Left lung (tissue), 10 donors: ENCODE data around the gene GHR. TPM values are rescaled to one million over a fixed set of nuclear protein-coding genes. Genes with fewer than 3 reads are reported as not detected.
A peak's percentile ranks its signal among the peaks of the same experiment; 100 is the strongest.

Experiments used
- ATAC-seq: fragments of 200-7000 bp; cut with Tn5 transposase; one replicate; pipeline ENCODE4 v1.9.1; 2020; ENCODE audit warnings: moderate library complexity
- DNase-seq, 4 donors: peaks; one replicate each; pipeline ENCODE4 v3.0.0-alpha.2; 2013 to 2020
- H3K27ac ChIP-seq, 2 donors: fragments of 200-600 bp; sonication (generic) in 1 of 2; one replicate each; pipeline versions ENCODE4 v1.5.0 to v1.8.0; 2020 to 2021
- H3K27me3 ChIP-seq, 2 donors: fragments of 200-600 bp; sonication (generic) in 1 of 2; one replicate each; pipeline versions ENCODE4 v1.5.0 to v1.8.0; 2020 to 2021
- H3K36me3 ChIP-seq, 2 donors: fragments of 200-600 bp; sonication (generic) in 1 of 2; one replicate each; pipeline versions ENCODE4 v1.5.0 to v1.8.0; 2020 to 2021
- H3K4me1 ChIP-seq, 2 donors: fragments of 200-600 bp; one replicate each; pipeline ENCODE4 v1.8.0; 2021
- H3K4me3 ChIP-seq, 2 donors: fragments of 200-600 bp; sonication (generic) in 1 of 2; one replicate each; pipeline versions ENCODE4 v1.5.0 to v1.8.0; 2020 to 2021; ENCODE audit warnings: mild to moderate bottlenecking in 1 of 2
- H3K9me3 ChIP-seq, 2 donors: fragments of 200-600 bp; sonication (generic) in 1 of 2; one replicate each; pipeline versions ENCODE4 v1.5.0 to v1.8.0; 2020 to 2021
- intact Hi-C, 2 donors: fragments of 100-400 bp; cut with DNase I; formaldehyde crosslinking; loops; one replicate each; pipeline versions ENCODE4 v1.11.2 to v1.14.2; 2022
- polyA plus RNA-seq, 6 donors: library from polyadenylated mRNA; unstranded; fragments of 120-200 nt; gene quantifications; one replicate each; pipeline ENCODE4 v1.2.1, GENCODE V29; 2013; ENCODE audit not compliant: insufficient read length in 6 of 6
- total RNA-seq, 2 donors: library from RNA; stranded (reverse); fragmentation: NEBNext Ultra II Directional; extraction: Animal tissue kit (Norgen Biotek cat#: 25700); gene quantifications; one replicate each; pipeline ENCODE4 v1.2.1, GENCODE V29; 2021
- TF ChIP-seq, protein P1 (sequence below), 2 donors: fragments of 200-600 bp; sonication (generic) in 1 of 2; IDR thresholded peaks; one replicate each; pipeline versions ENCODE4 v1.5.0 to v1.8.0; 2021; ENCODE audit warnings: antibody characterized with exemption in 2 of 2
- donor health status: DM: no; HTN: yes; CAD: no.
- donor health status: DM: no; HTN: no; CAD: no.

The GHR gene
- total and polyA plus RNA-seq, 8 donors, result 5.7 to 30.5 (median 26.3) TPM

DNA sequence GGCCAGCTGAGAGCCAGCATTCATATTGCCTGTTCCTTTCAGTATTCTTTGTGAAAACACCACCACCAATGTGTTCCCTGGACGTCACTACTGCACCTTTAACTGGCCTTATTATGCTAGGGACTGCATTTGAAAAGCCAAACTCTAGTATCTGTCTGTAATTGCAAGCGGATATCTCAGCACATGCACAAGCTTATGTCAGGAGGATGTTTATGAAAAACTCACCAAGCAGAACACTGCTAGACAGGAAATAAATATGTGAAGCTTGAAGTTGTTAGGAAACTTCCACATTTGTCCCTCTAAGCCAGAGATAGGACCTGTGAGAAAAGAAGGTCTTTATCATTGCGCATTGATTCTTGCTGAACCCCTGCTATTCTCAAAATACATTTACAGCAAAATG lies 198.0 kb downstream of the GHR start:
- no peaks in the 10 kb centered on the region for H3K9me3 ChIP-seq
- peaks cover 5 to 7% of the 10 kb centered on the region in 2 donors for H3K4me1 ChIP-seq
- no peak overlapping the region for H3K4me3 ChIP-seq
- peak overlapping the region; percentile 29 to 45 for H3K27ac ChIP-seq
- intact Hi-C loops, result no loop called here
- H3K27me3 ChIP-seq, result no peaks in the 10 kb centered on the region
- peak in 2 of 4 donors; percentile 23 to 30 for DNase-seq
- no peaks in the 10 kb centered on the region for H3K36me3 ChIP-seq
- TF ChIP-seq, protein P1, sequence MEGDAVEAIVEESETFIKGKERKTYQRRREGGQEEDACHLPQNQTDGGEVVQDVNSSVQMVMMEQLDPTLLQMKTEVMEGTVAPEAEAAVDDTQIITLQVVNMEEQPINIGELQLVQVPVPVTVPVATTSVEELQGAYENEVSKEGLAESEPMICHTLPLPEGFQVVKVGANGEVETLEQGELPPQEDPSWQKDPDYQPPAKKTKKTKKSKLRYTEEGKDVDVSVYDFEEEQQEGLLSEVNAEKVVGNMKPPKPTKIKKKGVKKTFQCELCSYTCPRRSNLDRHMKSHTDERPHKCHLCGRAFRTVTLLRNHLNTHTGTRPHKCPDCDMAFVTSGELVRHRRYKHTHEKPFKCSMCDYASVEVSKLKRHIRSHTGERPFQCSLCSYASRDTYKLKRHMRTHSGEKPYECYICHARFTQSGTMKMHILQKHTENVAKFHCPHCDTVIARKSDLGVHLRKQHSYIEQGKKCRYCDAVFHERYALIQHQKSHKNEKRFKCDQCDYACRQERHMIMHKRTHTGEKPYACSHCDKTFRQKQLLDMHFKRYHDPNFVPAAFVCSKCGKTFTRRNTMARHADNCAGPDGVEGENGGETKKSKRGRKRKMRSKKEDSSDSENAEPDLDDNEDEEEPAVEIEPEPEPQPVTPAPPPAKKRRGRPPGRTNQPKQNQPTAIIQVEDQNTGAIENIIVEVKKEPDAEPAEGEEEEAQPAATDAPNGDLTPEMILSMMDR (IDR thresholded peaks at IDR 0.05), result no peak
- no peak for ATAC-seq

DNA sequence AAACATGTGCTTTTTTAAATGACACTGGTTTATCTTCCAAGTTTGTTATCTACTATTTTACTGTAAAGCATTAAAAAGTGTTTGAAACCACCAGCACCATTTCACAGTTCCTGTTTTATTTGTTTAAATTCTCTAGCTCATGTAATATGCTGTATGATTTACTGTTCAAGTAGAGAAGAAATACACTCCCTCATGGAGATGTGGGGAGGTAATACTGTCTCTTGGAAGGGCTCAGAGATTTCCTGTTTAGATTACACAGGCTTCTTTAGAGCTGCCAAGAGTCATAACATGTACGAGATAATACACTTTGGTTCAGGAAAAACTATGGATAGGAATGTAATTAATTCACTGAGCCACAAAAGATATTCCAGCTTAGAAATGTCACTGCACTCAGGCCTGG lies 198.4 kb downstream of the GHR start:
- Histone ChIP-seq H3K36me3 (no peaks in the 10 kb centered on the region), H3K27me3 (no peaks in the 10 kb centered on the region), H3K4me1 (peaks cover 5 to 7% of the 10 kb centered on the region in 2 donors), H3K27ac (peak overlapping the region in 1 of 2 donors; percentile 45), H3K9me3 (no peaks in the 10 kb centered on the region), H3K4me3 (no peak overlapping the region)
- ATAC-seq (peak; percentile 31), DNase-seq (peak in 1 of 4 donors; percentile 6)
- intact Hi-C loops, result no loop called here
- TF ChIP-seq, protein P1 (IDR thresholded peaks at IDR 0.05), result no peak

DNA sequence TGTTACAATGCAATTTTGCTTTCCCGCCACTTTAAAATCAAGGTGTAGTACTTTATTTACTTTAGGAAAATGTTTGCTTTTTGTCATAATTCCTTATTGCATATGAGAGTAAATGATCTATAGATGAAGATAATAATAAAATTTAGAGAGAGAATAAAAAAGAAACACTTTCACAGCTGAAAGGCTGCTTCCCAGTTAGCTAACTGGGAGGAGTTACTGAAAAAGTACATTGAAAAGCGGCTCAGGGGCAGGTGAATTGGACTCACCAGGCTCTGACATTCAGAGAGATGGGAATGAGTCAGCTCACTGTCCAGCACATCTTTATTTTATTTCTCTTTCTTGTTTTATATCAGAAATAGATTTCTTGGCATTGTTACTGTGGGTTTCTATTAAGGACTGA lies 201.7 kb downstream of the GHR start:
- intact Hi-C loops, result no loop called here
- TF ChIP-seq, protein P1 (IDR thresholded peaks at IDR 0.05), result no peak
- ATAC-seq (no peak), DNase-seq (no peak)
- H3K27me3 ChIP-seq, result no peaks in the 10 kb centered on the region
- H3K9me3 ChIP-seq, result no peaks in the 10 kb centered on the region
- no peak overlapping the region for H3K27ac ChIP-seq
- peaks cover 5 to 7% of the 10 kb centered on the region in 2 donors for H3K4me1 ChIP-seq
- no peaks in the 10 kb centered on the region for H3K36me3 ChIP-seq
- H3K4me3 ChIP-seq, result no peak overlapping the region

DNA sequence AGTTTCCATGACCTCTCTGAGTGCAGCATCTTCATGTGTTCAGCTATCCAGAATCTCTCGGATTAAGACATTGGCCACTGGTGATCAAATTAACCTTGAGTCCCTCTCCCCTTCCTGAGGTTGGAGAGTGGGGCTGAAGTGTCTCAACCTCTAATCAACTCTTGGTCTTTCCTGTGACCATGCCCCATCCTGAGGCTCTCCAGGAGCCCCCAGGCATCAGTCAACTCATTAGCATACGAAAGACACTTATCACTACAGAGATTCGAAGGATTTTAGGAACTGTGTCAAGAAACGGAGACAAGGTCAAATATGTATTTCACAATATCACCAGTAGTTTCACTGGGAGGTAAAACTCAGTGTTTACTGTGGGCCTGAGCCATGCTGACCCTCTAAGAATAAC lies 203.2 kb downstream of the GHR start:
- DNase-seq, result no peak
- Histone ChIP-seq H3K36me3 (no peaks in the 10 kb centered on the region), H3K4me3 (no peak overlapping the region), H3K27me3 (no peaks in the 10 kb centered on the region), H3K9me3 (no peaks in the 10 kb centered on the region), H3K4me1 (peaks cover 0 to under 1% of the 10 kb centered on the region in 2 donors), H3K27ac (no peak overlapping the region)
- no peak for ATAC-seq
- intact Hi-C loops, result no loop called here
- TF ChIP-seq, protein P1 (IDR thresholded peaks at IDR 0.05), result no peak

DNA sequence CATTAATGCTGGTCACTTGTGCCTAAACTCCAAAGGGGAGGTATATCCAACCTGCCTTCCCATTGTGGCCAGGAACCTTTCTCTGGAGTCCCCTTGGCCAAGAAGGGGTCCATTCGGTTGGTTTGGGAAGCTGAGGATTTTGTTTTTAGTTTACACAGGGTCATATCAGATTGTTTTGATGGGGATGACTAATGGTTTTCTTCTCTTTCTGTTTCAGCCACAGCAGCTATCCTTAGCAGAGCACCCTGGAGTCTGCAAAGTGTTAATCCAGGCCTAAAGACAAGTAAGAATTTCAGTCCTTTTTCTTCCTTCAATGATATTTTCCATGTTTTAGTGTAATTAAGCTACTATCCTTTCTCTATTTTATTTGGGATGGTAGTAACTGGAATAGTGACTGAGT lies 205.6 kb downstream of the GHR start:
- no peaks in the 10 kb centered on the region for H3K27me3 ChIP-seq
- no peak for ATAC-seq
- no peaks in the 10 kb centered on the region for H3K9me3 ChIP-seq
- no peak overlapping the region for H3K27ac ChIP-seq
- no peaks in the 10 kb centered on the region for H3K4me1 ChIP-seq
- no peaks in the 10 kb centered on the region for H3K36me3 ChIP-seq
- TF ChIP-seq, protein P1 (IDR thresholded peaks at IDR 0.05), result no peak
- no peak overlapping the region for H3K4me3 ChIP-seq
- DNase-seq, result no peak
- intact Hi-C loops, result no loop called here
